Stimulated activated CD4-positive, alpha-beta T cell treated with anti-CD3 and anti-CD28 coated beads, Interleukin-2, amount 100 ng/mL, for 24 hours (primary cell): ENCODE measurements around the gene RASSF9.

Experiments
- DNase-seq, 2 donors: peaks; one replicate each; pipeline ENCODE4 v3.0.0-alpha.2; 2020

The RASSF9 gene

GRCh38 chr12:85836197-85837090, at the start of gene RASSF9:
Gene RASSF9 (minus strand): TSS chr12:85836409. CDS start chr12:85836201, 208 bp downstream.
- no peak for DNase-seq

GRCh38 chr12:85883763-85884162, 47.6 kb upstream of the RASSF9 start:
- no peak for DNase-seq

GRCh38 chr12:85877459-85877858, 41.2 kb upstream of the RASSF9 start:
- DNase-seq, result no peak

- no peak for DNase-seq
These were observed 37.8 kb upstream of the RASSF9 start, which contains the start of gene NTS for GRCh38 chr12:85874031-85874461. Gene NTS (plus strand): TSS chr12:85874295. CDS start chr12:85874404, 109 bp downstream.

GRCh38 chr12:85872497-85873091, 36.4 kb upstream of the RASSF9 start:
- no peak for DNase-seq

GRCh38 chr12:85866986-85867776, 31.0 kb upstream of the RASSF9 start:
- no peak for DNase-seq

- no peak for DNase-seq
These were observed 29.7 kb upstream of the RASSF9 start for GRCh38 chr12:85865890-85866289.

GRCh38 chr12:85856966-85857365, 20.8 kb upstream of the RASSF9 start:
- no peak for DNase-seq

GRCh38 chr12:85855305-85855704, 19.1 kb upstream of the RASSF9 start:
- no peak for DNase-seq

- no peak for DNase-seq
These were observed 13.1 kb upstream of the RASSF9 start for GRCh38 chr12:85849344-85849743.

- no peak for DNase-seq
These were observed 7.5 kb upstream of the RASSF9 start for GRCh38 chr12:85843606-85844310.

GRCh38 chr12:85835426-85836196, 598 bp downstream of the RASSF9 start:
- no peak for DNase-seq

- DNase-seq, result no peak
These were observed 1.8 kb downstream of the RASSF9 start for GRCh38 chr12:85834378-85834777.

- no peak for DNase-seq
These were observed 2.6 kb downstream of the RASSF9 start for GRCh38 chr12:85833579-85833978.

GRCh38 chr12:85831327-85831990, 4.8 kb downstream of the RASSF9 start:
- no peak for DNase-seq

GRCh38 chr12:85829391-85829790, 6.8 kb downstream of the RASSF9 start:
- DNase-seq, result no peak

GRCh38 chr12:85828576-85828975, 7.6 kb downstream of the RASSF9 start:
- DNase-seq, result no peak

GRCh38 chr12:85825746-85826145, 10.5 kb downstream of the RASSF9 start:
- DNase-seq, result no peak

GRCh38 chr12:85823436-85824180, 12.6 kb downstream of the RASSF9 start:
- no peak for DNase-seq

- DNase-seq, result no peak
These were observed 14.4 kb downstream of the RASSF9 start for GRCh38 chr12:85821759-85822158.

- no peak for DNase-seq
These were observed 15.0 kb downstream of the RASSF9 start for GRCh38 chr12:85821206-85821605.
